Nephron (organoid): ENCODE measurements around the gene MDM2.

Experiments
- H3K27ac Mint-ChIP-seq, 3 experiments: 2 replicates each; pipeline ENCODE4 v1.8.0; 2020; ENCODE audit warnings: mixed read lengths in 3 of 3, mild to moderate bottlenecking in 2 of 3, moderate library complexity in 1 of 3
- H3K27me3 Mint-ChIP-seq: 2 replicates; pipeline ENCODE4 v1.8.0; 2021; ENCODE audit warnings: low read depth, mild to moderate bottlenecking, moderate library complexity, mixed read lengths
- H3K36me3 Mint-ChIP-seq: 2 replicates; pipeline ENCODE4 v1.8.0; 2020; ENCODE audit warnings: low read depth, mixed read lengths
- H3K4me1 Mint-ChIP-seq: 2 replicates; pipeline ENCODE4 v1.8.0; 2020; ENCODE audit warnings: mixed read lengths
- H3K4me3 Mint-ChIP-seq, 3 experiments: 2 replicates each; pipeline ENCODE4 v1.8.0; 2020; ENCODE audit warnings: mild to moderate bottlenecking in 3 of 3, mixed read lengths in 3 of 3, moderate library complexity in 2 of 3
- H3K9me3 Mint-ChIP-seq: 2 replicates; pipeline ENCODE4 v1.8.0; 2020; ENCODE audit warnings: mixed read lengths
- CTCF ChIP-seq, 3 experiments: fragments of 200-600 bp; sonication (generic); IDR thresholded peaks; one replicate each; pipeline ENCODE4 v1.5.0; 2021; ENCODE audit warnings: antibody characterized with exemption in 3 of 3; ENCODE audit not compliant: unreplicated experiment in 3 of 3

The MDM2 gene

GRCh38 chr12:68762691-68763090, 45.3 kb upstream of the MDM2 start:
- TF ChIP-seq CTCF (IDR thresholded peaks at IDR 0.05; ENCODE audit: unreplicated experiment in 3 of 3) = no peak
- no peak overlapping the region for H3K4me3 Mint-ChIP-seq
- H3K4me1 Mint-ChIP-seq = peaks cover 6% of the 10 kb centered on the region
- no peaks in the 10 kb centered on the region for H3K27me3 Mint-ChIP-seq
- no peak overlapping the region for H3K27ac Mint-ChIP-seq
- H3K36me3 Mint-ChIP-seq = peaks cover 56% of the 10 kb centered on the region
- H3K9me3 Mint-ChIP-seq = no peaks in the 10 kb centered on the region

GRCh38 chr12:68765696-68766095, 42.3 kb upstream of the MDM2 start:
- H3K27me3 Mint-ChIP-seq = no peaks in the 10 kb centered on the region
- H3K4me3 Mint-ChIP-seq = no peak overlapping the region
- H3K9me3 Mint-ChIP-seq = no peaks in the 10 kb centered on the region
- H3K36me3 Mint-ChIP-seq = peaks cover 39% of the 10 kb centered on the region
- no peak overlapping the region for H3K27ac Mint-ChIP-seq
- H3K4me1 Mint-ChIP-seq = peaks cover 4% of the 10 kb centered on the region
- TF ChIP-seq CTCF (IDR thresholded peaks at IDR 0.05; ENCODE audit: unreplicated experiment in 3 of 3) = no peak

- no peak for TF ChIP-seq CTCF (IDR thresholded peaks at IDR 0.05; ENCODE audit: unreplicated experiment in 3 of 3)
- Mint-ChIP-seq H3K9me3 (no peaks in the 10 kb centered on the region), H3K27ac (no peak overlapping the region), H3K36me3 (peaks cover 33% of the 10 kb centered on the region), H3K4me1 (no peaks in the 10 kb centered on the region), H3K4me3 (no peak overlapping the region), H3K27me3 (no peaks in the 10 kb centered on the region)
These were observed 41.3 kb upstream of the MDM2 start for GRCh38 chr12:68766646-68767045.

GRCh38 chr12:68767191-68767590, 40.8 kb upstream of the MDM2 start:
- H3K4me3 Mint-ChIP-seq = no peak overlapping the region
- H3K36me3 Mint-ChIP-seq = peaks cover 28% of the 10 kb centered on the region
- no peaks in the 10 kb centered on the region for H3K9me3 Mint-ChIP-seq
- no peaks in the 10 kb centered on the region for H3K4me1 Mint-ChIP-seq
- no peak for TF ChIP-seq CTCF (IDR thresholded peaks at IDR 0.05; ENCODE audit: unreplicated experiment in 3 of 3)
- H3K27ac Mint-ChIP-seq = no peak overlapping the region
- H3K27me3 Mint-ChIP-seq = no peaks in the 10 kb centered on the region

GRCh38 chr12:68768431-68768939, 39.5 kb upstream of the MDM2 start:
- peaks cover 19% of the 10 kb centered on the region for H3K36me3 Mint-ChIP-seq
- H3K9me3 Mint-ChIP-seq = no peaks in the 10 kb centered on the region
- no peaks in the 10 kb centered on the region for H3K27me3 Mint-ChIP-seq
- no peaks in the 10 kb centered on the region for H3K4me1 Mint-ChIP-seq
- H3K4me3 Mint-ChIP-seq = no peak overlapping the region
- no peak for TF ChIP-seq CTCF (IDR thresholded peaks at IDR 0.05; ENCODE audit: unreplicated experiment in 3 of 3)
- H3K27ac Mint-ChIP-seq = no peak overlapping the region

- H3K4me1 Mint-ChIP-seq = no peaks in the 10 kb centered on the region
- no peak overlapping the region for H3K4me3 Mint-ChIP-seq
- H3K27ac Mint-ChIP-seq = no peak overlapping the region
- H3K27me3 Mint-ChIP-seq = no peaks in the 10 kb centered on the region
- H3K36me3 Mint-ChIP-seq = peaks cover 7% of the 10 kb centered on the region
- TF ChIP-seq CTCF (IDR thresholded peaks at IDR 0.05; ENCODE audit: unreplicated experiment in 3 of 3) = no peak
- no peaks in the 10 kb centered on the region for H3K9me3 Mint-ChIP-seq
These were observed 38.0 kb upstream of the MDM2 start for GRCh38 chr12:68769941-68770340.
